Measurements from ENCODE around the gene TRIM46. TPM values are rescaled to one million over a fixed set of nuclear protein-coding genes. Genes with fewer than 3 reads are reported as not detected.
A peak's percentile ranks its signal among the peaks of the same experiment; 100 is the strongest.

Gene TRIM46
- total and polyA plus RNA-seq, 8 donors, result 0.19 to 4.1 (median 0.39) TPM

GRCh38 chr1:155177918-155178281, 4.3 kb downstream of the TRIM46 start:
- H3K4me3 ChIP-seq, result no peak overlapping the region
- 95 to 99% methylated on average over 9 of the region's 9 CpGs for WGBS, 2 donors
- peak in 5 of 6 donors; percentile 11 to 61 (median 35) for DNase-seq
- intact Hi-C loops (cut with DNase I), result no loop called here
- H3K27me3 ChIP-seq, result no peaks in the 10 kb centered on the region
- H3K9me3 ChIP-seq, result no peaks in the 10 kb centered on the region
- no peak for TF ChIP-seq CTCF (IDR thresholded peaks at IDR 0.05)
- ATAC-seq, result no peak
- H3K36me3 ChIP-seq, result no peaks in the 10 kb centered on the region
- no peak for FAIRE-seq
- H3K27ac ChIP-seq, result no peak overlapping the region
- H3K4me1 ChIP-seq, result peaks cover 0 to 12% (median 10%) of the 10 kb centered on the region in 3 donors

- no peaks in the 10 kb centered on the region for H3K36me3 ChIP-seq
- peaks cover 0 to 12% (median 10%) of the 10 kb centered on the region in 3 donors for H3K4me1 ChIP-seq
- TF ChIP-seq CTCF (IDR thresholded peaks at IDR 0.05), result no peak
- H3K4me3 ChIP-seq, result no peak overlapping the region
- H3K27me3 ChIP-seq, result no peaks in the 10 kb centered on the region
- intact Hi-C loops (cut with DNase I), result no loop called here
- DNase-seq (peak in 5 of 6 donors; percentile 9 to 65 (median 31)), ATAC-seq (no peak), FAIRE-seq (no peak)
- H3K27ac ChIP-seq, result no peak overlapping the region
- no peaks in the 10 kb centered on the region for H3K9me3 ChIP-seq
- 84 to 85% methylated on average over 20 to 30 of the region's 30 CpGs for WGBS, 2 donors
Observed at GRCh38 chr1:155178441-155179111, 4.9 kb downstream of the TRIM46 start.

GRCh38 chr1:155179112-155180031, 5.7 kb downstream of the TRIM46 start:
- Histone ChIP-seq H3K9me3 (no peaks in the 10 kb centered on the region), H3K36me3 (no peaks in the 10 kb centered on the region), H3K4me1 (peaks cover 5 to 13% (median 11%) of the 10 kb centered on the region in 3 donors), H3K4me3 (no peak overlapping the region), H3K27ac (no peak overlapping the region), H3K27me3 (no peaks in the 10 kb centered on the region)
- intact Hi-C loops (cut with DNase I), result no loop called here
- 86 to 88% methylated on average over 28 to 31 of the region's 31 CpGs for WGBS, 2 donors
- FAIRE-seq, result no peak
- TF ChIP-seq CTCF (IDR thresholded peaks at IDR 0.05), result no peak
- DNase-seq, result peak; percentile 14 to 74 (median 39)
- no peak for ATAC-seq

- FAIRE-seq, result no peak
- Histone ChIP-seq H3K27ac (no peak overlapping the region), H3K4me1 (peaks cover 24 to 31% (median 30%) of the 10 kb centered on the region in 3 donors), H3K4me3 (no peak overlapping the region), H3K27me3 (no peaks in the 10 kb centered on the region), H3K9me3 (no peaks in the 10 kb centered on the region), H3K36me3 (no peaks in the 10 kb centered on the region)
- WGBS, 2 donors, result 87 to 90% methylated on average over 18 of the region's 18 CpGs
- ATAC-seq, result no peak
- TF ChIP-seq CTCF (IDR thresholded peaks at IDR 0.05), result no peak
- intact Hi-C loops (cut with DNase I), result no loop called here
- peak in 3 of 6 donors; percentile 12 to 22 (median 13) for DNase-seq
Observed at GRCh38 chr1:155181371-155182051, 7.9 kb downstream of the TRIM46 start.
